ENCODE results near the gene JUN.
A peak's percentile ranks its signal among the peaks of the same experiment; 100 is the strongest.

JUN gene

DNA sequence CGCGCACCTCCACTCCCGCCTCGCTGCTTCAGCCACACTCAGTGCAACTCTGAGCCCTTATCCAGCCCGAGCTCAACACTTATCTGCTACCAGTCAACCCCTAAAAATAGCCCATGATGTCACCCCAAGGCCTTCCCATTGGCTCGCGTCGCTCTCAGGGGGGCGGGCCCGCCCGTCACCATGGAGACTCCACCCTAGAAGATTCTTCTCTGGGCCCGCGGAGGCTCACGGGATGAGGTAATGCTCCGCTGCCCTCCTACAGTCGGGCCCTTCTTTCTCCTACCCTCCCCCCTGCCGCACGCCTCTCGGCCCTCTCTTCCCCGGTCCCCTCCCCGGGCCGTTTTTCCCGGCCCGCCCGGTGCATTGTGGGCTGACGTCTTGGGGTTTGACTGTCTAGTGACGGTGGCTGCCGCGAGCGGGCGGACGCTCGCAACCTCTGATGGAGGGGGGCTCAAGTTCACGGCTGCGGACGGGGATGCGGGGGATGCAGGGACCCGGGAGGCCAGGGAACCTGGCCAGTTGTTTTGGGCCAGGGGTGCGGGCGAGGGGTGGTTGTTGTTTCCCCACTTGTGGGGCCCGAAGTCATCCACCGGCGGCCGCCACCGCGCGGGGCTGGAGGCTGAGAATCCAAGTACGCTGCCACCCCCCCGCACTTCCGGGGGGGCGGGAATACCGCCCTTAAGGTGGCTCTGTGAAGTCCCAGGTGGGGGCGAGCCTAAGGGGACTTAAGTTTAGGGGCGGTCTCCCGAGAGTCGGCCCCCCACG is at the start of gene JUN:
TSS of gene JUN (minus strand) at position 55 of the 765 bp plus-strand sequence. CDS start 977 bp downstream, outside the sequence.
- FAIRE-seq = peak; percentile 73

DNA sequence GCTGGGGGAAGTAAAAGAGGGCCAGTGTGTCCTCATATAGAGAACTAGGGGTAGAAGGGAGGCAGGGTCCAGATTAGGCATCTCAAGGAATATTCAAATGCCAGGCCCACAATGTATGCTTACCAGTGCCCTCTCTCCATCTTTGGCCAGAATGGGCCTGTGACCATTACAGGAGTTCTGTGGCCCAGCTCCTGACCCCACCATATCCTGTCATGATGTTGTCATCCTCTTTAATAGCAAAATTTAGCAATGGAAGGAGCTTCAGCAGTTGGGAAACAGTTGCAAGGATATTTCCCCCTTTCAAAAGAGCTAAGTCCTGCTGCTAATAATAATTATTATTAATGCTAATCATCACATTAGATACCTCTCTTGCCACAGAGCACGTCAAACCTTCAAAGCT is 49.3 kb upstream of the JUN start:
- FAIRE-seq = no peak

DNA sequence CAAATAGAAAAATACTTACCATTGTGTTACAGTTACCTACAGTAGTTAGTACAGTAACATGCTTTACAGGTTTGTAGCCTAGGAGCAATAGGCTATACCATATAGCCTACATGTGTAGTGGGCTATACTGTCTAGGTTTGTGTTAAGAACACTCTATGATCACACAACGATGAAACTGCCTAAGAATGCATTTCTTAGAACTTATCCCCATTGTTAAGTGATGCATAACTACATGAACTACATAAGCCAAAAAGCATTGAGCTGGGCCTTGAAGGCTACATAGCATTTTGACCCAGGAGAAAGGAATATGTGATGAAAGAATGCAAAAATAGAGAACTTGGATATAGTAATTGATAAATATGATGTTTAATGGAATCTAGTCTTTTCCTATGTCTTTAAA is 46.4 kb upstream of the JUN start:
- no peak for FAIRE-seq

DNA sequence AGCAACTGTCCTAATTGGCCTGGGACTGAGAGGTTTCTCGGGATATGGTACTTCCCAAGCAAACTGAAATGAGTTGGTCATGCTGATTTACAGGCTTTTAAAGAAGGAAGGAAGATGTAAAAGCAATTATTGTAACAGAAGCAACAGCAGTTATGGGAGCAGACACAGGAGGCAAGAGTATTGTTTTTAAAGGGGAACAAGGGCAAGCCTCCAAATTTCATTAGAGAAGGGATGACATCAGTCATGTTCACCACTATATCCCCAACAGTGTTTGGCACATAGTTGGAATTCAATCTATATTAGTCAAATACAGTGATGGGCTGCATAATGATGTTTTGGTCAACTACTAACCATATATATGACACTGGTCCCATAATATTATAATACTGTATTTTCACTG is 46.0 kb upstream of the JUN start:
- no peak for FAIRE-seq

DNA sequence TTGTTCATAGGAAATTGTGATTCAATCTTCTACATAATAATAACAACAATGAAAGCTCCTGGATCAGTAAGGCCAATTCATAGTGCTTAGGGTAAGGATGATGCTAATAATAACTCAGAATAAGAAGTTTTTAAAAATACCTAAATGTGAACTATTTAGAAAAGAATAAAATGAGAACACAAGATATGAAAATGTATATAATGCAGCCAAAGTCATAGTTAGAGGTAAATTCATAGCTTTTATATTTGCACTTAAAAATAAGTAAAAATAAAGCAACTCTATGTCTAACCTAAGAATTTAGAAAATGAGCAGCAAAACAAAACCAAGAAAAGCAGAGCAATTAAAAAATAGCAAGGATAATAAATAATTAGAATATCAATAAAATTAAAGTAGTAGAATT is 43.5 kb upstream of the JUN start:
- FAIRE-seq = peak; percentile 36

DNA sequence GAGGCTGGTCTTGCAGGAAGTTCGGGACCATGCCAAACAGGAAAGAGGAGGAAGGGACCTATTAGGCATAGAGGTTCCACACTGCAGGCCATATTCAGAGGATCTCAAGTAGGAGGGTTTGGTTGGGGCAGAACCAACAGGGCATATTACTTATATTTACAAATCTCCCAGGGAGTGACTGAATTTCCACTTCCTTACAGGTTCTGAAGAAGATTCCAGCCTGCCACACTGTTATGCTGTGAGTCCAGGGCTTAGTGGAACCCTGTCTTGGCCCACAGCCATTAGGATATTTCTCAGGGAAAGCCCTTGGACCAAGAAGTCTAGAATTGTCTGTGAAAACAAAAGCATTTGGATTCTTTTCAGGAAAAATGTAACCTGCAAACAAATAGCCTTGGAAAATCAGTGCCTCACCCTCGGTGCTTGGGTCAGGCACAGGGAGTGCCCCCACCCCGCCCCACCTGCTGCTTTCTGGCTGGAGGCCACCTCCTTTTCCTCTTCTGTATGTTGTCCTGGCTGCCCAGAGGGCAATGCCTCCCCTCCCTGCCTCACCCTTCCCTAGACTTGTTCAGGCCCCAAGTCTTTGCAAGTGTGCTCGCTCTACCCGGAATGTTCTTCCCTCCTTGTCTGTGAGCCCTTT is 41.0 kb upstream of the JUN start:
- no peak for FAIRE-seq

DNA sequence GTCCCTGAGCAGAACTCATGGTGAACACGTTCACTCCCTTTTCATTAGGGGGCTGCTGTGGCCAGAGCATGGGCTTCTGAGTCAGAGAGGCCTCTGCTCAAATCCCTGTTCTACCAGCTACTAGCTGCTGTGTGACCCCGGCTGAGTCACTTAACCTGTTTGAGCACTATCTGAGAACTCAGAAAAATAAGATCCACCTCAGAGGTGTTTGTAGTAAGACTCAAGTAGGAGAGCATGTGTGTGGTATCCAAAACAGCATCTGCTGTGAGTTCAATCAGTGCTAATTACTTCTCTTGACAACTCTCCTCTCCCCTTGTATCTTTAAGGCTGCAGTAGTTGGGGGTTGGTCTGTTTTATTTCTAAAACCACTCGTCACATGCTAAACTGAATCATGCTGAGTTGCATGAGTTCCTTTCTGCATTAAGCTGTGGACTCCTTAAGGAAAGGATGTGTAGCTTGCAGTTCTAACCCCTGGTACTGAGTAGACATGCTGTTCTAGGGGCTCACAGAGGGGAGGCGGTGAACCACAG is 39.7 kb upstream of the JUN start:
- no peak for FAIRE-seq

DNA sequence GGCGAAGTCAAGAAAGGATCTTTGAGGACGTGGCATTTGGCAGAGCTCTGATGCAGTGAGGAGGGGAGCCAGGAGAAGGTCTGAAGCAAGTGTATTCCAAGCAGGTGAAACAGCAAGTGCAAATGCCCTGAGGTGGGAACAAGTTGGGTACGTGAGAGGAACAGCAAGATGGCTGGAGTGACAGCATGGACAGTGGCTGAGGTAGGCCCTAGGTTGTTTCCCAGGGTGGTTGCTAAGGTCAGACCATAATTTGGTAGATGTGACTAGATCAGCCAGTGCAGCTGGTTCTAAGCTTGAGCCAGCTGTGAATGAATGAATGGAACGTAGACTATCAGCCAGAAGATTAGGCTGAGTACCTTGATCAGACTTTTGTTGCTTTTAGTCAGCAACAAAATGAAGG is 37.5 kb upstream of the JUN start:
- FAIRE-seq = no peak

DNA sequence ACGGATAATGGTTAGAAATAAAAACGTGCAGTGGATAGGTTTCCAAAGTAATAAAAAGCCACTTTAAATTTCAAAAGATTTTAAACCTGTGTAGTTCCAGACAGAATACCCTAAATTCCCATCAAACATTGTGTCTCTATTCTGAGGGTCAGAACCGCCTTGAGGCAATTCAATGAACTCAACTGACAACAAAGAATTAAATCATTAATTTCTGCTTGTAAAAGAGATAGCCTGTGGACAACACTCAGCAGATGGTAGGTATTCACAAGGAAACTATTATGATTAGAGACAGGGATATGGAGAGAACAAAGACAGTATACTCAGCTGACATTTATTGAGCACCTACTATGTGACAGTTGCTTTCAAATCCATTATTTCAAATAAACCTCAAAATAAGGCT is 35.1 kb upstream of the JUN start:
- no peak for FAIRE-seq

DNA sequence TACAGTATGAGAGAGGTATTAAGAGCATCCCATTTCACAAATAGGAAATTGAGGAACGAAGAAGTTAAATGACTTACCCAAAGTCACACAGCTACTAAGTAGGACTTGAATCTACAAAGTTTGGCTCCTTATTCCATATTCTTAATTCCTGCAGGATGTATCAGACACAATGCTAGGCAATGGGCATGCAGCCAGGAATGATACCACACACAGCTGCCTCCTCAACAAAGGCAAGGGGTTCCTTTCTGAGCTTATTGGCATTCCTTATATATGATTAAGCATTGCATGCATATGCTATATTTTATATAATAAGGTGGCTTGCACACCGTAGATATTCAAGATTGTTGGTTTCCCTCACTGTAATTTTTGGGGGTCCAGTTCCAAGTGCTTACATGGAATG is 34.2 kb upstream of the JUN start:
- FAIRE-seq = no peak

DNA sequence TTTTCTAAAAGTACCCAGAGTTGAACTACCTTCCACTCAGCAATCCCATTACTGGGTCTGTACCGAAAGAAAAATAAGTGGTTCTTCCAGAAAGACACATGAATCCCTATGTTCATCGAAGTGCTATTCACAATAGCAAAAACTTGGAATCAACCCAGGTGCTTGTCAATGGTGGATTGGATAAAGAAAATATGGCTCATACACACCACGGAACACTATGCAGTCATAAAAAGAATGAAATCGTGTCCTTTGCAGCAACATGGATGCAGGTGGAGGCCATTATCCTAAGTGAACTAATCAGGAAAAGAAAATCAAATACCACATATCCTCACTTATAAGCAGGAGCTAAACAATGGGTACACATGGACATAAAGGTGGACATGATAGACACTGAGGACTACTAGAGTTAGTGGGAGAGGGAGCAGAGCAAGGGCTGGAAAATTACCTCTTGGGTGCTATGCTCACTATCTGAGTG is 32.9 kb upstream of the JUN start:
- FAIRE-seq = no peak

DNA sequence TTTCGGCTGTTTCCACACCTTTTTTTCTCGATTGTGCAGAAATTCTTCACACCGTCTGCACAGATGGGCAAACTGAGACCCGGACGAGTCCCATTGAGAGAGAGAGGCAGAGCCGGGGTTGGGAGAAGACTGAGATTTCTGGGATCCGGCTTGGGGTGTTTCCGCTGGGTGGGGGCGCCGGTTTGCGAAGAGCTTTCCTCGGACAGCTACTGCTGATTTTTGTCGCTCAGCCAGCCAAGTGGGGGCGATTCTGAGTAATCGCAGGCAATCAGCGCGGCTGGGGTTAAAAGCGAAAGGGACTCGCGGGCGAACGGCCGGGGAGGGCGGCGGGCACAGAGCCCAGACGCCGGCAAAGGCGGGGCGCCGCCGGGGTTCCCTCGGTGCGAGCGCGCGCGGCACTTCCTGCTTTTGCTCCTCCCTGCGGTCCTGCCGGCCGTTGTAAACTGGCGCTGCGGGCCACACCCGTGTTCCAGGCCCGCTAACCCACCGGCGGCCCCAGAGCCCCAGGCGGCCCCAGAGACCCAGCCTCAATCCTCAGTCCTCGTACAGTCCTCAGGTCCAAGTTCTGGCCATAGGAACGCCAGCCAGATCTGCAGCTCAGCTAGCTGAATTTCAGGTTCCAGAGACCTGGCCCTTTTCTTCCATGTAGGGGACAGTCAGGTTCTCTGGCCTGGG is 32.4 kb upstream of the JUN start:
- FAIRE-seq = no peak

DNA sequence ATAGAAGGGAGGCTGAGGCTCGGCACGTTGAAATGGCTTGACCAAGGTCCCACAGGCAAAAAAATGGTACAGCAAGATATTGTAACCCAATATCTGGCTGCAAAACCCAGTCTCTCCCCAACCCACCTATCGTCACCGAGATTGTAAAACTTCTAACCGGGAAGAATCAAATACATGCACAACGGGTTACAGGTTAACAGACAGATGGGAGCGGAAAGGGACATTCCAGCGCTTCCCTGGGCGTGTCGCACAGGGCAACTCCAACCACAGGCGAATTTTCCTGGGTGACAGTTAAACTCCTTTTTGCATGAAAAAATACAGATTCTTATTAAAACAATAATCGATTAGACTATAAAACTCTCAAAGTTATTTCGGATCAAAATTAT is 31.8 kb upstream of the JUN start:
- no peak for FAIRE-seq

DNA sequence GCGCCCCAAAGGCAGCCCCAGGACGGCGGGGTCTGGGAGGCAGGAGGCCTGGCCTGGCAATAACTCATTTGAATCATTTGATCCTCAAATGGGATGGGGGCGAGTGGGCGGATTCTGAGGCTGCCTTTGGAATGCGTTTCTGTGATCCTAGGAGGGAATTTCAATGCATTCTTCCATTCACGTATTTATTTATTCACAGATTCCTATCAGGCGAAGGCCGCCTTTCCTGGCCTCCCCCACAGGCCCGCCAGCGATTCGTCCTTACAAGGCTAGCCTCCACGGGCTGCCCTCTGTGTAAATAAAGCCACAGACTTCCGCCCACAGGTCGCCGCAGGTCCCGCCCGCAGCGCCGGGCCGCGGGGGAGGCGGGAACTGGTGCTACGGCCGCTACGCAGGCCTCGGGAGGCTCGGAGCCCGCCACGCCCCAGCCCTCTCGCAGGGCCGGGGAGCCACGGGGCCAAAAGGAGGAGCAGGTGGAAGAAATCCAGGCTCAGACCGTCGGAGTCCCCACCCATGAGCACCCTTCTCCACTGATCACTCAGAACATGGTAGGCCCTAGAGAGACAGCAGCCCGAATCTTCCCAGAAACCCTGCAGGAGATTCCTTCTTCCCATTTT is 31.3 kb upstream of the JUN start:
- FAIRE-seq = no peak

DNA sequence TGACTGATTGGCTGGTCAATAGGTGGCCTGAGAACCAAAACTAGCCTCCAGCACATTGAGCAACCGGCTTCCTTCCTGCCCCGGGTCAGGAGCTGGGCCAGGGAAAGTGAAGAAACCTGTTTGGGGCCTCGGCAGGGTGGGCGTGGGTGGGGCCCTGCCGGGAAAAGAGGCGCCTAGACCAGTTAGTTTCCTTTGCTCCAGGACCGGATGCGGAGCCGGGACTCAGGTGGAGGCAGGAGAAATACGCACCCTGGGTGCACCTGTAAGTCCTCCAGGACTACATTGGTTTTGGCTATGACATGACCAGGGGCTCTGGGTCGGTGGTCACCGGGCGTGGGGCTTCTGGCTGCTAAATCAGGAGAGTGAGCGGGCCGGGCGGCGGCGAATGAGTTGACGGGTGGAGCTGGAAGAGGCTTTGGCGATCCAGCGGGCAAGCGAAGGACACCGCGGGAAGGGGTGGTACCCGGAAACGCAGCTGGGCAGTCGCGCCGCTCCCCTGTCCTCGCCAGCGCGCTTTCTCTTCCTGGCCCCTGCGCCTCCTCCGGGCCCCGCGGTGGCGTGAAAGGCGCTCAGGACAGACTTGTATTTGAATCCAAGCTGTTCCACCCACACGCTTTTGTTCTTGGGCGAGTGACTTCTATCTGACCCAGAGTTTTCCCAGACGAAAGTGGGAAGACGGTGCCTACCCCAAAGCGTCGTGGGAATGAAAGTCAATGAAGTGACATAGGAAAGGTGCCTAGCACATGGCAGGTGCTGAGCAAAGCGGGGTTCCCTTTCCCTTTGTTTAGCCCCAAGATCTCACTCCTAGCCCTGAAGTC is 30.6 kb upstream of the JUN start:
- FAIRE-seq = no peak

DNA sequence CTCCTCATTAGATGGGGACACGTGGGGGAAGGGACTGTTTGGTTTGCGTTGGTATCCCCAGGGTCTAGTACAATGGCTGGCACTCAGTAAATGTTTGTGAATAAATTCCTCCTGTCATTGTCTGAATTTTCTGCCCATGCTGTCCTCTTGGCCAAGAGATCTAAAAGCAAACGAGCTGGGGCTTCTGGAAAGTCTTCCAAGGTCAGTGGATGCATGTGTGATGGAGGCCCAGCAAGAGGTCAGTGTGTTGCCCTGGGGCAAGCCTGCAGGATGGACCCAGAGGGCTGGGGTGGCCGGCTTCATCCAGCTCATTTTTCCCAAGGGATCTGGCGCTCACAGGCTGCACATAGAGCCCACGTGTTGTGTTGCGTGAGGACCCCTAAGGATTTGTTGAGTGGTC is 30.0 kb upstream of the JUN start:
- no peak for FAIRE-seq

DNA sequence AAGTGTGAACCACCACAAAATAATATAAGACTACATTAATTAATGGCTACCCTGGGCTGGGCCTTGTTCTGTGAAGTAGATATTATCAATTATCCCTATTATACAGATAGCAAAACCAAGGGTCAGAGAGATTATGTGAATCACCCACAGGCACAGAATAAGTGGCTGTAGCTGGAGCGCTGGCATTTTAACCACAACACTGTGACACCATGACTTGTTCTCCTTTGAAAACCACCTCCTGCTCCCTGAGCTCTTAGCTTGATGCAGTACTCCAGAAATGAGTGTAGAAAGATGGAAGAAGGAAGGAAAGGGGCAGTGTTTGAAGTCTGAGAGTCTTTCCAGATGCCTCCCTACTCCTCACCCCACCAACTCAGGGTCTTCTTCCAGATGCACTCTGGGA is 29.5 kb upstream of the JUN start:
- FAIRE-seq = no peak

DNA sequence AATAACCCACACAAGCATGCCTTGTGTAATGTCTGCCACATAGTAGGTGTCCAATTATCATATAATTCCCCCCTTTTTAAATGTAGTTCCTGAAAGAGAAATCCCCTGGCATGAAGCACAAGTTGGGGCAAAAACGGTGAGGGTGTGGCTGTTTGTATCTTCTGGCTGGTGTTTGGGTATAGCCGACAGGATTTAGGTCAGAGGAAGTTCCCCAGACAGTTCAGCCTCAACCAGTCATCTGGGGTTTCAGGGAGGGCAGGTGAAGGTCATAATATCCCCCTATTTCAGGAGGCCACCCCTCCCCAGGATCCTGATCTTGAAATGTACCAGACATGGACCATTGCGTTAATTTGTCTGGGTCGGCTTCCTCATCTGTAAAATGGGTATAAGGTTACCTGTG is 29.1 kb upstream of the JUN start:
- FAIRE-seq = no peak

DNA sequence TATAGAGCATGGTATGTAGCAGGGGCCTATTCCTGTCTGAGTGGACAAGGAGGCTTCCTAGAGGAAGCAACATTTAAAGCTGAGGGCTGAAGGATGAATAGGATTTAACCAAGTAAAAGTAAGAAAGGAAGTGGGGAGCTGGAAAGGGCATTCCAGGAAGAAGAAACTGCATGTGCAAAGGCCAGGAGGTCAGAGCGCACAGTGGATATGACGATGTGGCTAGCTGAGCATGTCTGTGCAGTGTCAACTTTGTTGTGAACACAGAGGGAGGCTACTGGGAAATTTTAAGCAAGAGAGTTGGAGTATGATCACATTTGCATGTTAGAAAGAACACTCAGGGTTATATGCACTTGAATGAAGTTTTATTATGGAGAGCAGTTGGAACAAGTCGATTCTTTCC is 28.6 kb upstream of the JUN start:
- no peak for FAIRE-seq

DNA sequence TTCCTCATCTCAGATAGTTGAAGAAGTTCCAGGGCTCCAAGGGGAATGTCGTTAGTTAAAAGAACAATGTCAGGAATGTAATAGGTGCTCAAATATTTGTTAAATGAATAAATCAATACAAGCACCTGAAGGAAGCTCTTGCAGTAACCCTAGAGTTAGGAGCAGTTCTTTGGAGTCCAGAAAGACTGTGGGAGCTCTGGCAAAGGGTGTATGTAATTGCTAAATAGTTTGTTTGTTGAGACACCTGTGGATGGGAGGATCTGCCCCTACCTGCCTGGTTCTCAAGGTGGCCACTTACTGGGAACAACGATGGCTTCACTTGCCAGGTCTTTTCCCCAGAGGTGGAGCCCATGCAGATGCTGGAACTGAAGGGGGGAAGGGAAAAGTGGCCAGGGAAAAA is 27.5 kb upstream of the JUN start:
- FAIRE-seq = no peak

DNA sequence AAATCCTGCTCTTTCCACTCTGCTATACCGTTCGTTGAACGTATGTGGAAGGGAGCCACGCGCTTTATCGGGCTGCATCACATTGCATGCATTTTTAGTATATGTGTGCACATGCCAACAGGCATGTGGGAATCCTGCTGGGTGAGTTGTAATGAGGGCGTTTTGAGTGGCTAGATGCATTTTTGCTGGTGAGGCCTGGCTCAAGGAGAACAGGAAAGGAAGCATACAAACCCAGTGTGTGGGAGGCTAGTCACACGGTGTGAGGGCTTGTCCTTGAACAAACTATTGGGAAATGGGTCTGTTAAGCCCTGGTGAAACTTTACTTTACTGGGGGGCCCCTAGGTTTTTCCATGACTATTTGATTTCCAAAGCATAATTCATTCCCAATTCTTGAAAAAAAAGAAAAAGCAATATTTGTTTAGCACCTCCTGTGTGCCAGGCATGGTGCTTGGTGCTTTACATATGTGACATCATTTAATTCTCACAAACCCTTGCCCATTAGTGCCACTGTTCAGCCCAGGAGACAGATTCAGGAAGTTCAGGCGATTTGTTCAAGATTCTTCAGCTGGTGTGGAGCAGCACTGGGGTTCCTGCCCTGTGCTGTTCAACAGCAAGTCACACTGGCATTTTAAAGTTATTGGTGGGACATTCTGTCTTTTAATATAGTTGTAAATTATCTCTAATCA is 25.6 kb upstream of the JUN start:
- FAIRE-seq = no peak

DNA sequence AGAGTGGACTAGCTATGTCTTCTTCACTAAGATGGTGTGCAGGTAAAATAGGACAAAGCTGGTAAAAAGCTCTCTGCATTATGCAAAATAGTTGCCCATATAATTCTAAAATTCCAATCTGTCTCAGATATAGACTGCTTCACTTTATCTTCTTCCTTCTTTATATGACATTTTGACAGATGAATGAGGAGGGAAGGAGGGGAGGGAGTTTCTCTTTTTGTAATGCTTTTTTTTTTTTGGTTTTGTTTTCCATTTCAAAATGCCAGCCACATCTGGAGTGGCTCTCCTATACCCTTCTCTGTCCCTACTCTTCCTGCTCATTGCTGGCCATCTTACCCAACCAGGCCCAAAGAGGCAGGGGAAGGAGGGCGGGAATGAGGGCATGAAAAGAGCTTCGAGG is 24.2 kb upstream of the JUN start:
- no peak for FAIRE-seq

All from islet of Langerhans (tissue), 1 donor.